OCI-LY3 (cell line): ENCODE results near the gene NEURL1.
"Not testable (repeated sequence)": the region's sequence is repeated elsewhere in the genome, so short reads cannot be mapped to it uniquely, and the experiment has no call there.

Experiments used
- H2AFZ ChIP-seq: fragments of 200-600, 300-600 bp; shearing (Covaris generic); 2 replicates; pipeline ENCODE4 v1.6.0; 2014; ENCODE audit warnings: antibody characterized with exemption, low read depth, low read length
- H3K27ac ChIP-seq: fragments of 200-600, 300-600 bp; sonication (generic); 2 replicates; pipeline ENCODE4 v1.5.1; 2014; ENCODE audit warnings: mild to moderate bottlenecking, low read length, moderate library complexity, mixed read lengths
- H3K27me3 ChIP-seq: fragments of 200-600, 300-600 bp; sonication (generic); 2 replicates; pipeline ENCODE4 v1.6.1; 2014; ENCODE audit warnings: low read depth, low read length, mixed read lengths
- H3K36me3 ChIP-seq: fragments of 200-600, 300-600 bp; sonication (generic); replicated peaks from 2 replicates; pipeline ENCODE3; 2014; ENCODE audit warnings: low read depth, low read length, mixed read lengths
- H3K4me1 ChIP-seq: fragments of 300-600, 200-600 bp; sonication (generic); 2 replicates; pipeline ENCODE4 v1.6.1; 2014; ENCODE audit warnings: low read length, mixed read lengths
- H3K4me2 ChIP-seq: fragments of 200-600, 300-600 bp; sonication (generic); 2 replicates; pipeline ENCODE4 v1.6.1; 2014; ENCODE audit warnings: low read length, mixed read lengths
- H3K4me3 ChIP-seq: fragments of 300-600, 200-600 bp; sonication (generic); 2 replicates; pipeline ENCODE4 v1.5.1; 2014; ENCODE audit warnings: antibody characterized with exemption, mild to moderate bottlenecking, low read length, moderate library complexity
- H3K79me2 ChIP-seq: fragments of 300-600, 200-600 bp; shearing (Covaris generic); 2 replicates; pipeline ENCODE4 v1.6.1; 2014; ENCODE audit warnings: mild to moderate bottlenecking, low read length, mixed read lengths
- H3K9ac ChIP-seq: fragments of 300-600, 200-600 bp; shearing (Covaris generic); 2 replicates; pipeline ENCODE4 v1.6.0; 2014; ENCODE audit warnings: mild to moderate bottlenecking, low read length, moderate library complexity
- H3K9me3 ChIP-seq: fragments of 200-600, 300-600 bp; shearing (Covaris generic); 2 replicates; pipeline ENCODE4 v1.6.1; 2014; ENCODE audit warnings: low read length, mixed read lengths; ENCODE audit not compliant: insufficient read depth
- H4K20me1 ChIP-seq: fragments of 200-600, 300-600 bp; sonication (generic); 2 replicates; pipeline ENCODE4 v1.6.1; 2016; ENCODE audit warnings: low read length, mixed read lengths; ENCODE audit not compliant: insufficient read depth
- CTCF ChIP-seq: fragments of 200-600, 300-600 bp; sonication (generic); IDR thresholded peaks from 2 replicates; pipeline ENCODE4 v1.5.1; 2014; ENCODE audit warnings: antibody characterized with exemption, low read length, low read depth
- EZH2phosphoT487 ChIP-seq: fragments of 200-600 bp; shearing (Covaris generic); IDR thresholded peaks from 2 replicates; pipeline ENCODE4 v1.6.1; 2018; ENCODE audit warnings: antibody characterized with exemption, mixed run types, low read depth

NEURL1 gene

GRCh38 chr10:103479135-103479534, 14.4 kb upstream of the NEURL1 start, which contains the start of gene CALHM3:
CALHM3 (minus strand) TSS chr10:103479240; CDS start chr10:103479032, 208 bp downstream.
- Histone ChIP-seq H3K4me1 (peaks cover 13% of the 10 kb centered on the region), H3K4me2 (no peak within 1 kb of the TSS), H4K20me1 (no peaks in the 10 kb centered on the region), H3K79me2 (no peaks in the 10 kb centered on the region), H3K4me3 (no peak within 1 kb of the TSS), H3K27ac (no peak within 1 kb of the TSS), H3K9ac (no peak within 1 kb of the TSS), H3K27me3 (no peaks in the 10 kb centered on the region), H2AFZ (no peak within 1 kb of the TSS), H3K36me3 (no peaks in the 10 kb centered on the region), H3K9me3 (no peaks in the 10 kb centered on the region)
- TF ChIP-seq CTCF (no peak), EZH2phosphoT487 (no peak)

DNA sequence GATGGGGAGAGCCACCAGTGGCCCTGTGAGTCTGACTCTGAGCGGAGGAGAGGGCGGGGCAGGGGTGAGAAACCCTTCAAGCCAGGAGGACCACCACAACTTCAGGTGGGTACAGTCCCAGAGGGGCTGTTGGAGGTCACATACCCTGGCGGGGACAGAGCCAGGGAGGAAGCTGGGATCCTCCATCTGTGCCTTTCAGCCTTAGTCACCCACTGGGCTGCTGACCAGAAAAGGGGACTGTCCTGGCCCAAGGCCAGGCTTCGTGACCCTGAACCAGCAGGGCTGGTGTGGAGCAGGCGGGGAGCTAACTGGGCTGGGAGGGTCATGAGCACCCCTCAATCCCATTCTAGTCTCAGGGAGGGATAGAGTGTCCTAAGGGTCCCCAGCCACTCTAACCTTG, 13.0 kb upstream of the NEURL1 start:
- H3K4me1 ChIP-seq: peaks cover 13% of the 10 kb centered on the region
- H3K4me2 ChIP-seq: no peak overlapping the region
- no peaks in the 10 kb centered on the region for H4K20me1 ChIP-seq
- TF ChIP-seq EZH2phosphoT487 (no peak), CTCF (no peak)
- no peak overlapping the region for H3K27ac ChIP-seq
- H3K9me3 ChIP-seq: no peaks in the 10 kb centered on the region
- no peak overlapping the region for H3K9ac ChIP-seq
- H3K79me2 ChIP-seq: no peaks in the 10 kb centered on the region
- H3K27me3 ChIP-seq: no peaks in the 10 kb centered on the region
- no peak overlapping the region for H2AFZ ChIP-seq
- no peaks in the 10 kb centered on the region for H3K36me3 ChIP-seq
- H3K4me3 ChIP-seq: no peak overlapping the region

GRCh38 chr10:103481974-103482531, 11.5 kb upstream of the NEURL1 start:
- H3K4me3 ChIP-seq: peak overlapping the region; percentile 37; the same call in 1 of the 2 replicates
- H3K9me3 ChIP-seq: no peaks in the 10 kb centered on the region
- 0 out of 2 replicates have a peak, but pooled peaks cover 4% of the 10 kb centered on the region for H3K4me1 ChIP-seq
- H3K27me3 ChIP-seq: no peaks in the 10 kb centered on the region
- no peak overlapping the region for H3K27ac ChIP-seq
- H4K20me1 ChIP-seq: no peaks in the 10 kb centered on the region
- no peaks in the 10 kb centered on the region for H3K36me3 ChIP-seq
- no peak for TF ChIP-seq EZH2phosphoT487
- TF ChIP-seq CTCF: peak; percentile 65
- peak overlapping the region; percentile 39 for H3K4me2 ChIP-seq
- H3K79me2 ChIP-seq: no peaks in the 10 kb centered on the region
- H2AFZ ChIP-seq: 0 out of 2 replicates have a peak overlapping the region, but pooled peaks have one; percentile 40
- no peak overlapping the region for H3K9ac ChIP-seq

DNA sequence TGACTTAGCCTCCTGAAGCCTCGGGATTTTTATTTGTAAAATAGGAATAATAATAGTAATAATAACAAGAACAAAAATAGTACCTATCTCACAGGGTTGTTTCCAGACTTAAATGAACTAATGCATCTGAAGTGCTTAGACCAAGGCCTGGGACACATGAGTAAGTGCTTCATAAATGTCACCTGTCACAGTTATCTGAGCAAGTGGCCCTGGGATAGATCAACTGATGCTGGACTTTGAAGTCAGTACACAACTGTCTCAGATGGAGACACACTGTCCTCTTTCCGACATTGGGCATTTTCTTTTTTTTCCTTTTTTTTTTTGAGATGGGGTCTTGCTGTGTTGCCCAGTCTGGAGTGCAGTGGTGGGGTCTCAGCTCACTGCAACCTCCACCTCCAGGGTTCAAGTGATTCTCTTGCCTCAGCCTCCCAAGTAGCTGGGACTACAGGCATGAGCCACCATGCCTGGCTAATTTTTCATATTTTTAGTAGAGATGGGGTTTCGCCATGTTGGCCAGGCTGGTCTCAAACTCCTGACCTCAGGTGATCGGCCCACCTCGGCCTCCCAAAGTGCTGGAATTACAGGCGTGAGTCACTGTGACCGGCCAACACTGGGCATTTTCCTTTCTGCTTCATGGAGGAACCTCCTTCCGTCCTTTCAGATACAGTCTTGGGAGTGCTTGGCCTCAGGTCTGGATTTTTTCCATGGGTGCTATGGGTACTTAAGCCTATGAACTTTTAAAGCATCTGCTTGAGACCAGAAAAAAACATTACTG, 6.7 kb upstream of the NEURL1 start:
- not testable (repeated sequence) for H3K27ac ChIP-seq, H3K4me1 ChIP-seq, H3K27me3 ChIP-seq, H2AFZ ChIP-seq, H3K79me2 ChIP-seq, H4K20me1 ChIP-seq, H3K36me3 ChIP-seq, H3K9ac ChIP-seq, H3K9me3 ChIP-seq, H3K4me2 ChIP-seq, H3K4me3 ChIP-seq
